Esophagus muscularis mucosa (tissue), 4 donors: ENCODE measurements around the gene CFAP99. TPM values are rescaled to one million over a fixed set of nuclear protein-coding genes. Genes with fewer than 3 reads are reported as not detected.

ENCODE experiments used
- DNase-seq: peaks from one replicate; pipeline ENCODE4 v3.0.0-alpha.2; 2017; ENCODE audit errors: extremely low spot score
- H3K27ac ChIP-seq, 4 donors: fragments of 200-600 bp; sonication (generic); replicated peaks in 1 of 4; 1 replicate in 3 of 4; 2 replicates in 1 of 4; pipeline ENCODE4 v1.5.1; 2016 to 2019; ENCODE audit warnings: mild to moderate bottlenecking in 1 of 4
- H3K27me3 ChIP-seq, 4 donors: fragments of 200-600 bp; sonication (generic); one replicate each; pipeline versions ENCODE4 v1.5.1 to v1.6.0; 2016 to 2019
- H3K36me3 ChIP-seq, 4 donors: fragments of 200-600 bp; sonication (generic); one replicate each; pipeline ENCODE4 v1.5.1; 2016 to 2019
- H3K4me1 ChIP-seq, 4 donors: fragments of 200-600 bp; sonication (generic); one replicate each; pipeline ENCODE4 v1.5.1; 2016 to 2019
- H3K4me3 ChIP-seq, 4 donors: fragments of 200-600 bp; sonication (generic); 1 replicate in 2 of 4; 2 replicates in 2 of 4; pipeline ENCODE4 v1.5.1; 2016 to 2019; ENCODE audit warnings: mild to moderate bottlenecking in 4 of 4, moderate library complexity in 1 of 4
- H3K9me3 ChIP-seq, 4 donors: fragments of 200-600 bp; sonication (generic); 1 replicate in 3 of 4; 2 replicates in 1 of 4; pipeline ENCODE4 v1.5.1; 2016 to 2019
- CTCF ChIP-seq, 3 experiments: fragments of 200-600 bp in 2 of 3; fragments of 450-650 bp in 1 of 3; sonication (generic) in 2 of 3; IDR thresholded peaks; one replicate each; pipeline ENCODE4 v1.5.1; 2017 to 2019; ENCODE audit warnings: antibody characterized with exemption in 3 of 3, mild to moderate bottlenecking in 2 of 3, moderate library complexity in 1 of 3
- EP300 ChIP-seq: sonication (generic); formaldehyde crosslinking; IDR thresholded peaks from one replicate; pipeline ENCODE4 v1.6.1; 2017; ENCODE audit warnings: antibody characterized with exemption
- POLR2A ChIP-seq: fragments of 450-650 bp; IDR thresholded peaks from one replicate; pipeline ENCODE4 v1.6.1; 2017; ENCODE audit warnings: antibody characterized with exemption, moderate library complexity, mild to moderate bottlenecking, low read depth
- POLR2AphosphoS5 ChIP-seq, 2 donors: sonication (generic); formaldehyde crosslinking; IDR thresholded peaks; one replicate each; pipeline ENCODE4 v1.6.1; 2017; ENCODE audit warnings: antibody characterized with exemption in 2 of 2
- WGBS: methylation state at CpG from one replicate; pipeline ENCODE4 v1.1.5; 2018; 5-methylcytosine and 5-hydroxymethylcytosine counted together
- intact Hi-C: fragments of 100-400 bp; cut with DNase I; formaldehyde crosslinking; loops from one replicate; pipeline ENCODE4 v1.15.1; 2023
- total RNA-seq, 4 donors: library from RNA; depleted of rRNA; stranded (reverse); fragments of >200 nt; gene quantifications; one replicate each; pipeline versions ENCODE4 v1.1.0 to v1.2.1, GENCODE V29; 2016

The CFAP99 gene
- total RNA-seq, 4 donors from 2014 or later = 1.5 TPM; not detected in 3

- Histone ChIP-seq H3K4me3 (peak overlapping the region in 3 of 4 donors; percentile 20 to 34 (median 31)), H3K27ac (peak overlapping the region; percentile 50 to 70 (median 56)), H3K4me1 (peaks cover 36 to 55% (median 51%) of the 10 kb centered on the region in 4 donors), H3K36me3 (no peaks in the 10 kb centered on the region), H3K9me3 (no peaks in the 10 kb centered on the region), H3K27me3 (peaks cover 0 to 34% (median 2%) of the 10 kb centered on the region in 4 donors)
- WGBS = 64% methylated on average over 10 of the region's 14 CpGs
- DNase-seq = no peak
- intact Hi-C loops = loop anchor here (10.0 kb wide), 1 partner anchor 551 kb away; the partner anchor contains the start of genes GRK4 and NOP14
- no peak for TF ChIP-seq POLR2A
- TF ChIP-seq EP300 = no peak
- TF ChIP-seq CTCF (IDR thresholded peaks at IDR 0.05) = no peak
- no peak for TF ChIP-seq POLR2AphosphoS5 (IDR thresholded peaks at IDR 0.05)
These were observed 4.7 kb upstream of the CFAP99 start for GRCh38 chr4:2413821-2414610.

GRCh38 chr4:2415213-2415612 is 3.5 kb upstream of the CFAP99 start:
- Histone ChIP-seq H3K9me3 (no peaks in the 10 kb centered on the region), H3K27me3 (peaks cover 0 to 32% (median 2%) of the 10 kb centered on the region in 4 donors), H3K27ac (no peak overlapping the region), H3K4me1 (peaks cover 42 to 64% (median 58%) of the 10 kb centered on the region in 4 donors), H3K4me3 (no peak overlapping the region), H3K36me3 (no peaks in the 10 kb centered on the region)
- TF ChIP-seq EP300 = no peak
- no peak for TF ChIP-seq CTCF (IDR thresholded peaks at IDR 0.05)
- no peak for TF ChIP-seq POLR2A
- no peak for TF ChIP-seq POLR2AphosphoS5 (IDR thresholded peaks at IDR 0.05)
- no peak for DNase-seq
- intact Hi-C loops = loop anchor here (5.0 to 10.0 kb wide), 4 partner anchors 52 to 550 kb away; partner anchors contain the start of genes GRK4, HAUS3, MXD4 and NOP14
- WGBS = 93% methylated on average over 3 of the region's 3 CpGs

- no peak for TF ChIP-seq EP300
- Histone ChIP-seq H3K4me1 (peaks cover 42 to 64% (median 58%) of the 10 kb centered on the region in 4 donors), H3K9me3 (no peaks in the 10 kb centered on the region), H3K36me3 (no peaks in the 10 kb centered on the region), H3K4me3 (peak overlapping the region; percentile 71 to 88 (median 72)), H3K27ac (peak overlapping the region in 2 of 4 donors; percentile 42 to 47), H3K27me3 (peaks cover 0 to 40% (median 2%) of the 10 kb centered on the region in 4 donors)
- WGBS = 79% methylated on average over 17 of the region's 17 CpGs
- intact Hi-C loops = loop anchor here (5.0 to 10.0 kb wide), 4 partner anchors 51 to 549 kb away; partner anchors contain the start of genes GRK4, HAUS3, MXD4 and NOP14
- DNase-seq = no peak
These were observed 2.7 kb upstream of the CFAP99 start for GRCh38 chr4:2415881-2416563.

- DNase-seq = no peak
- Histone ChIP-seq H3K9me3 (no peaks in the 10 kb centered on the region), H3K27ac (peak overlapping the region in 3 of 4 donors; percentile 42 to 51 (median 47)), H3K4me3 (peak overlapping the region; percentile 71 to 88 (median 72)), H3K27me3 (peaks cover 0 to 47% (median 2%) of the 10 kb centered on the region in 4 donors), H3K4me1 (peaks cover 42 to 63% (median 58%) of the 10 kb centered on the region in 4 donors), H3K36me3 (no peaks in the 10 kb centered on the region)
- WGBS = 3% methylated on average over 5 of the region's 55 CpGs
- no peak for TF ChIP-seq EP300
- no peak for TF ChIP-seq CTCF (IDR thresholded peaks at IDR 0.05)
- TF ChIP-seq POLR2A = no peak
- no peak for TF ChIP-seq POLR2AphosphoS5 (IDR thresholded peaks at IDR 0.05)
- intact Hi-C loops = loop anchor here (5.0 to 10.0 kb wide), 4 partner anchors 51 to 548 kb away; partner anchors contain the start of genes GRK4, HAUS3, MXD4 and NOP14
These were observed 2.1 kb upstream of the CFAP99 start for GRCh38 chr4:2416564-2417225.
